Medulla oblongata (tissue), 1 donor: ENCODE measurements around the gene UBE3B.

ENCODE experiments used
- DNase-seq: peaks from one replicate; pipeline ENCODE4 v3.0.0-alpha.2; 2015; ENCODE audit errors: extremely low spot score

Gene UBE3B

GRCh38 chr12:109475993-109476806 is 1.2 kb upstream of the UBE3B start:
- DNase-seq: no peak

GRCh38 chr12:109476807-109477184 is 638 bp upstream of the UBE3B start:
- DNase-seq: peak; percentile 4

- no peak for DNase-seq
These were observed 505 bp downstream of the UBE3B start for GRCh38 chr12:109477963-109478315.

- DNase-seq: no peak
These were observed 2.3 kb downstream of the UBE3B start for GRCh38 chr12:109479761-109480160.

GRCh38 chr12:109480356-109480755 is 2.9 kb downstream of the UBE3B start:
- DNase-seq: no peak

GRCh38 chr12:109481863-109482262 is 4.4 kb downstream of the UBE3B start:
- DNase-seq: no peak

- no peak for DNase-seq
These were observed 5.1 kb downstream of the UBE3B start for GRCh38 chr12:109482491-109482890.

- no peak for DNase-seq
These were observed 5.5 kb downstream of the UBE3B start for GRCh38 chr12:109482894-109483293.

- no peak for DNase-seq
These were observed 5.9 kb downstream of the UBE3B start for GRCh38 chr12:109483346-109483745.

GRCh38 chr12:109485201-109485600 is 7.8 kb downstream of the UBE3B start:
- DNase-seq: no peak

GRCh38 chr12:109487181-109488050 is 10.0 kb downstream of the UBE3B start:
- no peak for DNase-seq

- DNase-seq: no peak
These were observed 10.7 kb downstream of the UBE3B start for GRCh38 chr12:109488051-109488665.

- no peak for DNase-seq
These were observed 11.9 kb downstream of the UBE3B start for GRCh38 chr12:109489016-109489954.

GRCh38 chr12:109489955-109490565 is 12.6 kb downstream of the UBE3B start:
- no peak for DNase-seq

GRCh38 chr12:109491671-109492070 is 14.2 kb downstream of the UBE3B start:
- no peak for DNase-seq

GRCh38 chr12:109492371-109492770 is 14.9 kb downstream of the UBE3B start:
- DNase-seq: no peak

- no peak for DNase-seq
These were observed 15.7 kb downstream of the UBE3B start for GRCh38 chr12:109493090-109493489.

- DNase-seq: no peak
These were observed 16.5 kb downstream of the UBE3B start for GRCh38 chr12:109493938-109494337.

- no peak for DNase-seq
These were observed 17.0 kb downstream of the UBE3B start for GRCh38 chr12:109494348-109494881.

GRCh38 chr12:109495012-109495411 is 17.6 kb downstream of the UBE3B start:
- DNase-seq: no peak

- no peak for DNase-seq
These were observed 18.9 kb downstream of the UBE3B start for GRCh38 chr12:109496306-109496705.
